Type B pancreatic cell (in vitro differentiated cells): Measurements from ENCODE around the gene CLASP2. TPM values are rescaled to one million over a fixed set of nuclear protein-coding genes. Genes with fewer than 3 reads are reported as not detected.

Experiments
- DNase-seq: peaks from one replicate; pipeline ENCODE4 v3.0.0; 2021; ENCODE audit warnings: mixed read lengths; ENCODE audit not compliant: unreplicated experiment; ENCODE audit errors: extremely low spot score
- H3K27ac Mint-ChIP-seq: 2 replicates; pipeline ENCODE4 v1.8.0; 2021; ENCODE audit warnings: mild to moderate bottlenecking, mixed read lengths
- H3K27me3 Mint-ChIP-seq: 2 replicates; pipeline ENCODE4 v1.8.0; 2021; ENCODE audit warnings: mixed read lengths
- H3K36me3 Mint-ChIP-seq: 2 replicates; pipeline ENCODE4 v1.8.0; 2021; ENCODE audit warnings: mixed read lengths
- H3K4me1 Mint-ChIP-seq: one replicate; pipeline ENCODE4 v1.8.0; 2021; ENCODE audit warnings: mixed read lengths; ENCODE audit not compliant: unreplicated experiment
- H3K4me3 Mint-ChIP-seq: 2 replicates; pipeline ENCODE4 v1.8.0; 2021; ENCODE audit warnings: mild to moderate bottlenecking, mixed read lengths
- H3K9me3 Mint-ChIP-seq: 2 replicates; pipeline ENCODE4 v1.8.0; 2021; ENCODE audit warnings: mixed read lengths
- total RNA-seq: library from RNA; stranded (reverse); gene quantifications from 2 replicates; pipeline ENCODE4 v1.2.1, GENCODE V29; 2021; ENCODE audit warnings: low replicate concordance
- TF ChIP-seq, protein P1 (sequence below): fragments of 200-600 bp; sonication (generic); conservative IDR thresholded peaks from 2 replicates; pipeline ENCODE4 v1.5.0; 2021; ENCODE audit warnings: antibody characterized with exemption, mild to moderate bottlenecking

The CLASP2 gene
- total RNA-seq, 1 donor from 2014 or later, result 56.8 TPM

DNA sequence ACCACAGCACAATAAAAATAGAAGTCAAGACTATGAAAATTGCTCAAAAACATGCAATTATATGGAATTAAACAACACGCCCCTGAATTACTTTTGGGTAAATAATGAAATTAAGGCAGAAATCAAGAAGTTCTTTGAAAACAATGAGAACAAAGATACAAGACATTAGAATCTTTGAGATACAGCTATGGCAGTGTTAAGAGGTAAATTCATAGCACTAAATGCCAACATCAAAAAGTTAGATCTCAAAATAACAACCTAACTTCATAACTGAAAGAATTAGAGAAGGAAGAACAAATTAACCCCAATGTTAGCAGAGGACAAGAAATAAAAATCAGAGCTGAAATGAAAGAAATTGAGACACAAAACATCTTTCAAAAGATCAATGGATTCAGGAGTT is 191.3 kb downstream of the CLASP2 start:
- H3K36me3 Mint-ChIP-seq, result peaks cover 50% of the 10 kb centered on the region
- no peak overlapping the region for H3K27ac Mint-ChIP-seq
- H3K9me3 Mint-ChIP-seq, result peaks cover 19% of the 10 kb centered on the region

DNA sequence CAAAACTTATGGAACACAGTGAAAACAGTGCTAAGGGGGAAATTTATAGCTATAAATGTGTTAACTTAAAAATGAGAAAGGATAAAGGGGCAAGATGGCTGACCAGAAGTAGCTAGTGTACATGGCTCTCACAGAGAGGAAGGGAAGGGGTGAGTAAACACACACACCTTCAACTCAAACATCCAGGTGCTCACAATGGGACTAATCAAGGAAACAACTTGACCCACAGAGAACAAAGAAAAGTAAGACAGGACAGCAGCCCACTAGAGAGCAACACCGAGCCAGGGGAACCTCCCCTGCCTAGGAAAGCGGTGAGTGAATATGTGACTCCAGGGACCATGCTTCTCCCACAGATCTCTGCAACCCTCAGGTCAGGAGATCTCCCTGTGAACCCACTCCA is 192.8 kb downstream of the CLASP2 start:
- DNase-seq, result no peak
- peaks cover 48% of the 10 kb centered on the region for H3K36me3 Mint-ChIP-seq
- H3K27me3 Mint-ChIP-seq, result no peaks in the 10 kb centered on the region
- TF ChIP-seq, protein P1, sequence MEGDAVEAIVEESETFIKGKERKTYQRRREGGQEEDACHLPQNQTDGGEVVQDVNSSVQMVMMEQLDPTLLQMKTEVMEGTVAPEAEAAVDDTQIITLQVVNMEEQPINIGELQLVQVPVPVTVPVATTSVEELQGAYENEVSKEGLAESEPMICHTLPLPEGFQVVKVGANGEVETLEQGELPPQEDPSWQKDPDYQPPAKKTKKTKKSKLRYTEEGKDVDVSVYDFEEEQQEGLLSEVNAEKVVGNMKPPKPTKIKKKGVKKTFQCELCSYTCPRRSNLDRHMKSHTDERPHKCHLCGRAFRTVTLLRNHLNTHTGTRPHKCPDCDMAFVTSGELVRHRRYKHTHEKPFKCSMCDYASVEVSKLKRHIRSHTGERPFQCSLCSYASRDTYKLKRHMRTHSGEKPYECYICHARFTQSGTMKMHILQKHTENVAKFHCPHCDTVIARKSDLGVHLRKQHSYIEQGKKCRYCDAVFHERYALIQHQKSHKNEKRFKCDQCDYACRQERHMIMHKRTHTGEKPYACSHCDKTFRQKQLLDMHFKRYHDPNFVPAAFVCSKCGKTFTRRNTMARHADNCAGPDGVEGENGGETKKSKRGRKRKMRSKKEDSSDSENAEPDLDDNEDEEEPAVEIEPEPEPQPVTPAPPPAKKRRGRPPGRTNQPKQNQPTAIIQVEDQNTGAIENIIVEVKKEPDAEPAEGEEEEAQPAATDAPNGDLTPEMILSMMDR, result no peak
- no peaks in the 10 kb centered on the region for H3K4me1 Mint-ChIP-seq
- no peak overlapping the region for H3K4me3 Mint-ChIP-seq
- H3K9me3 Mint-ChIP-seq, result peaks cover 19% of the 10 kb centered on the region
- no peak overlapping the region for H3K27ac Mint-ChIP-seq

More for the DNA sequence above, 191.3 kb downstream of the CLASP2 start:
- no peak for DNase-seq
- Mint-ChIP-seq H3K4me1 (no peaks in the 10 kb centered on the region), H3K27me3 (no peaks in the 10 kb centered on the region), H3K4me3 (no peak overlapping the region)
- TF ChIP-seq, protein P1, result no peak

DNA sequence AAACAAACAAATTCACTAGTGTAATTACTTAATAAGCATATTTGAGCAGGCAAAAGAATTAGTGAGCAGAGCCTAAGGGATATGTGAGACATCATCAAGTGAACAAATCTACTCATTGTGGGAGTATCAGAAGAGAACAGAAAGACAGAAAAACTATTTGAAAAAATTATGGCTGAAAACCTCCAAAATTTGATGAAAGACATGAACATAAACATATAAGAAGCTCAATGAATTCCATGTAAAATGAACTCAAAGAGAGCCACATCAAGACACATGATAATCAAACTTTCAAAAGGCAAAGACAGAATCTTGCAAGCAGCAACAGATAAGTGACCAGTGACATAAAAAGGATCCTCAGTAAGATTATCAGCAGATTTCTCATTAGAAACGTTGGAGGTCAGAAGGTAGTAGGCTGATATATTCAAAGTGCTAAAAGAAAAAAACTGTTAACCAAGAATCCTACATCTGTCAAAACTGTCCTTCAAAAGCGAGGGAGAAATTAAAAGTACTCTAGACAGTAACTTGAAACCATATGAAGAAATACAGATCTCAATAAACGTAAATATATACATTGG is 194.9 kb downstream of the CLASP2 start:
- Mint-ChIP-seq H3K9me3 (peaks cover 12% of the 10 kb centered on the region), H3K4me1 (no peaks in the 10 kb centered on the region), H3K4me3 (no peak overlapping the region), H3K27me3 (no peaks in the 10 kb centered on the region), H3K36me3 (peaks cover 41% of the 10 kb centered on the region), H3K27ac (no peak overlapping the region)
- no peak for DNase-seq
- TF ChIP-seq, protein P1, result no peak

DNA sequence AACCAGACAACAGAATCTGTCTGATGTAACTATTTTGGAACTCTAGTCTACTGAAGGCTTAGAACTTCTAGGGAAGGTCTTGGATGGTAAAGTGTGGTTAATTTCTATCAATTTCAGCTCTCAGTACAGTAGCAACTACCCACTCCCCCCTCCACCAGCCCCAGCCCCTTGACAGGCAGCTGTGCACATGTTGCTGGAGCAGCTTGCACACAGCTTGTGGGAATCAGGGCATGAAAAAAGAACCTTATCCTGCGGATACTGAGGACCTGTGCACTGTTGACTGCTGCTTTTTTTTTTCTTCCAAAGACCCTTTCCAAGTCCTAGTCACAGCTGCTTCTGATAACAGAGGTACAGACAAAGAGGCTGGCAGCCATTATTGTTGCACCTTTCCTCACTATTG is 196.3 kb downstream of the CLASP2 start:
- H3K4me3 Mint-ChIP-seq, result no peak overlapping the region
- DNase-seq, result no peak
- peaks cover 35% of the 10 kb centered on the region for H3K36me3 Mint-ChIP-seq
- TF ChIP-seq, protein P1, result no peak
- no peaks in the 10 kb centered on the region for H3K4me1 Mint-ChIP-seq
- H3K27ac Mint-ChIP-seq, result no peak overlapping the region
- no peaks in the 10 kb centered on the region for H3K27me3 Mint-ChIP-seq
- peaks cover 7% of the 10 kb centered on the region for H3K9me3 Mint-ChIP-seq

DNA sequence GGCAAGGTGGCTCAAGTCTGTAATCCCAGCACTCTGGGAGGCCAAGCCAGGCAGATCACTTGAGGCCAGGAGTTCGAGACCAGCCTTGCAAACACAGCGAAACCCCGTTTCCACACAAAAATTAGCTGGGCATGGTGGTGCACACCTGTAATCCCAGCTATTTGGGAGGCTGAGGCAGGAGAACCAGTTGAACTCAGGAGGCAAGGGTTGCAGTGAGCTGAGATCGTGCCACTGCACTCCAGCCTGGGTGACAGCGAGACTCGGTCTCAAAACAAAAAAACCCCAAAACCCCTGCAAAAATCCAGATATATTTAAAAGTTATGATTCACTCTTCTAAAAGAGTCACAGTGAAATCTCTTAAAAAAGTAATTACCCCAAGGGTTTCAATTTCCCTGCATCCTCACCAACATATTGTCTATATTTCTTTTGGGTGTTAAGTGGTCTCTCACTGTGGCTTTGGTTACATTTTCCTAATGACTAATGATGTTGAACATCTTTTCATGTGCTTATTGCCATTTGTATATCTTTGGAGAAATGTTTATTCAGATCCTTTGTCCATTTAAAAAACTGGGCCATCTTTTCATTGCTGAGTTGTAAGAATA is 204.7 kb downstream of the CLASP2 start:
- no peak overlapping the region for H3K27ac Mint-ChIP-seq
- H3K27me3 Mint-ChIP-seq, result no peaks in the 10 kb centered on the region
- TF ChIP-seq, protein P1, result no peak
- no peaks in the 10 kb centered on the region for H3K9me3 Mint-ChIP-seq
- no peaks in the 10 kb centered on the region for H3K4me1 Mint-ChIP-seq
- no peak overlapping the region for H3K4me3 Mint-ChIP-seq
- no peak for DNase-seq
- H3K36me3 Mint-ChIP-seq, result peaks cover 32% of the 10 kb centered on the region
